Measurements from ENCODE around the gene TMEM175.

Gene TMEM175

GRCh38 chr4:968621-969394, 36.5 kb downstream of the TMEM175 start:
- Histone ChIP-seq H3K36me3 (no peaks in the 10 kb centered on the region), H3K4me3 (ENCODE audit: low read depth, low read length) (no peak overlapping the region), H3K9me3 (no peaks in the 10 kb centered on the region), H3K27me3 (peaks cover 81% of the 10 kb centered on the region), H3K4me1 (no peaks in the 10 kb centered on the region)
- no peak for TF ChIP-seq CTCF (IDR thresholded peaks at IDR 0.05; ENCODE audit: low read depth, low read length)
- DNase-seq: no peak

DNA sequence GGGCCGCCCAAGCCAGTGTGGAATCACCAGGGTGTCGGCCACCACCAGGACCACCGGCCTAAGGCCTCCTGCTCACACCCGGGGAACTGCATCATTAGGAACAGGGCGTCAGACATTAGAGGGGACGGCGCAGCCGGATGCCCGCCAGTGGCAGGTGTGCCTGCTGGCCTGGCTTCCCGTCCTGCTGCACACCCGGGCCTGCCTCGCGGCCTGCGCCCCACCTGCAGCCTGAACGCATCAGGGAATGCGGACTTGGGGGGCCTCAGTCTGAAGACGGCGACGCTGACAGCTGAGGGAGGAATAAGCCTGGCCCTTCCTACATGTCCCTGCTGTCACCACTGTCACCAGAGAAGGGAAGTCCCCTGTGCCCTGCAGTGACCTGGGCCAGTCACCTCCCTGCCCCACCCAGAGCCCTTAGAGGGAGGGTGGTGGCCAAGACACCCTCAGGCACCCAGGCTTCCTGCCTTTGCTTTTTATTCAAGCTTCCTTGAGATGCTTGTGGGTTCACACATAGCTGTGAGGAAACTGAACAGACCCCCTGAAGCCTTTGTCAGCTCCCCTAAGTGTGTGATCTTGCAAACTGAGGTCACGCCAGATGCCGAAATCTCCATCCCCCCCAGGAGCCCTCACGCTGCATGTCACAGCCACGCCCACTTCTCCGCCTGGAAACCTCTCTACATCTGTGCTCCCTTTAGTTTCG, 37.9 kb downstream of the TMEM175 start:
- no peak for TF ChIP-seq CTCF (IDR thresholded peaks at IDR 0.05; ENCODE audit: low read depth, low read length)
- no peak for DNase-seq
- Histone ChIP-seq H3K4me3 (ENCODE audit: low read depth, low read length) (no peak overlapping the region), H3K36me3 (no peaks in the 10 kb centered on the region), H3K9me3 (no peaks in the 10 kb centered on the region), H3K4me1 (no peaks in the 10 kb centered on the region), H3K27me3 (peaks cover 72% of the 10 kb centered on the region)

GRCh38 chr4:970854-971520, 38.7 kb downstream of the TMEM175 start:
- DNase-seq: no peak
- no peak for TF ChIP-seq CTCF (IDR thresholded peaks at IDR 0.05; ENCODE audit: low read depth, low read length)

DNA sequence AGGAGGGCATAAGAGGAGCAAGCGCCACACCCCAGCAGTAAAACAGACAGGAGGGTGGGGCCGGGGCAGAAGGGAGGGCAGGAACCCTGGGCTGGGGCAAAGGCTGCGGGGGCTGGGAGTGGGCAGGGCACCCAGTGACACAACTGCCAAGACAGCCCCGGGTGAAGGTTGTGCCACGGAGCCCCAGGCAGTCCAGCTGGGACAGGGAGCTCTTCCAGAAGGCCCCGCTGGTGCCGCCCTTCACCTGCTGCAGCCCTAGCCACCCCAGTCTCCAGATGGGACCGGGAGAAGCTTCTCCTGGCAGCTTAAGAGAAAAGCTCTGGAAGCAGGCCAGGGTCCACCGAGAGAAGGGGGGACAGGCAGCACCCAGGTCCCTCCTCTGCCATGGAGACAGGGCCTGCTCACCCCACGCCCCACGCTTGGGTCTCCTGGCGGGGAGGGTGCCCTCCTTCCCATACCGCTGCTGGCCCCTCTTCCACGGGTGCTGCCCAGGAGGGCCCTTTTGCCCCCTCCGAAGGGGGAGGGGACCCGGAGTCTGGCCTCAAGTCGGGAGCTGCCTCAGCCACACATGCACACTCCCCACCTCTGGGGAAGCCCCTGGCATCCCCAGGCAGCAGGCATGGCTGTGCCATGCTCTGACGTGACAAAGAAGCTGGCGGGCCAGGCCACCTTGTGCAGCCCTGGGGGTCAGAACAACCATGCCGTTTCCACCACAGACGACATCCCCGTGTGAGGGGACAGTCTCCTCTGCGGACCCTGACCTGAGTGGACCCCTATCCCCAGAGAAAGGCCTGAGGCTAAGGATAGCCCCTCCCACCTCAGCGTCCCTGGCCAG, 39.6 kb downstream of the TMEM175 start:
- no peaks in the 10 kb centered on the region for H3K9me3 ChIP-seq

More at GRCh38 chr4:970854-971520, 38.7 kb downstream of the TMEM175 start:
- H3K36me3 ChIP-seq: no peaks in the 10 kb centered on the region
- no peak overlapping the region for H3K4me3 ChIP-seq (ENCODE audit: low read depth, low read length)
- peaks cover 64% of the 10 kb centered on the region for H3K27me3 ChIP-seq
- H3K9me3 ChIP-seq: no peaks in the 10 kb centered on the region
- no peaks in the 10 kb centered on the region for H3K4me1 ChIP-seq

More for the DNA sequence above, 39.6 kb downstream of the TMEM175 start:
- DNase-seq: no peak
- no peak overlapping the region for H3K4me3 ChIP-seq (ENCODE audit: low read depth, low read length)
- TF ChIP-seq CTCF (IDR thresholded peaks at IDR 0.05; ENCODE audit: low read depth, low read length): no peak
- H3K27me3 ChIP-seq: peaks cover 55% of the 10 kb centered on the region
- H3K36me3 ChIP-seq: no peaks in the 10 kb centered on the region
- no peaks in the 10 kb centered on the region for H3K4me1 ChIP-seq
